ENCODE data around the gene WDR77.

DNA sequence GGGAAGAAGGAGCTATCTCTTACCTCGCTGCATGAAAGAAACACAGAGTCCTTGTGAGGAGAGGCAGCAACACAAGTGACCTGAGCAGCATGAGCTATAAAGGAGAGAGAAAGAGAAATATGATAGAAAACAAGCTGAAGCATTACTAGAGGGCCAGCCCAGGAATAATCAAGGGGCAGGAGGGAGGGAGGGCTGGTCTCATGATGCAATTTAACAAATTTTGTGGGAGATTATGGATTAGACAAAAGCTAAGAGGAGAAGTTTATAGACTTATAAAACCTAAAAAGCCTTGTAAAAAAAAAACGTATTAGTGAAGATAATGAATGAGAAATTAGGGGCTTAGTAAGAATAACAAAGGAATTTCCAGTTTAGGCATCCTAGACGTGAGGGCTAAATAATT lies 5.0 kb downstream of the WDR77 start:
- no peak for TF ChIP-seq CTCF (IDR thresholded peaks at IDR 0.05; ENCODE audit: insufficient read depth, low read depth, low read length)
- TF ChIP-seq EZH2 (IDR thresholded peaks at IDR 0.05; ENCODE audit: insufficient read depth, low read length): no peak

Measured in astrocyte (in vitro differentiated cells and primary cell).